ENCODE data around the gene DNAH8. TPM values are rescaled to one million over a fixed set of nuclear protein-coding genes. Genes with fewer than 3 reads are reported as not detected.
"Not testable (repeated sequence)": the region's sequence is repeated elsewhere in the genome, so short reads cannot be mapped to it uniquely, and the experiment has no call there.

The DNAH8 gene
- polyA plus RNA-seq, 1 donor, result 0.49 TPM

GRCh38 chr6:38749473-38749872 lies 34.4 kb downstream of the DNAH8 start:
- DNase-seq, result no peak

DNA sequence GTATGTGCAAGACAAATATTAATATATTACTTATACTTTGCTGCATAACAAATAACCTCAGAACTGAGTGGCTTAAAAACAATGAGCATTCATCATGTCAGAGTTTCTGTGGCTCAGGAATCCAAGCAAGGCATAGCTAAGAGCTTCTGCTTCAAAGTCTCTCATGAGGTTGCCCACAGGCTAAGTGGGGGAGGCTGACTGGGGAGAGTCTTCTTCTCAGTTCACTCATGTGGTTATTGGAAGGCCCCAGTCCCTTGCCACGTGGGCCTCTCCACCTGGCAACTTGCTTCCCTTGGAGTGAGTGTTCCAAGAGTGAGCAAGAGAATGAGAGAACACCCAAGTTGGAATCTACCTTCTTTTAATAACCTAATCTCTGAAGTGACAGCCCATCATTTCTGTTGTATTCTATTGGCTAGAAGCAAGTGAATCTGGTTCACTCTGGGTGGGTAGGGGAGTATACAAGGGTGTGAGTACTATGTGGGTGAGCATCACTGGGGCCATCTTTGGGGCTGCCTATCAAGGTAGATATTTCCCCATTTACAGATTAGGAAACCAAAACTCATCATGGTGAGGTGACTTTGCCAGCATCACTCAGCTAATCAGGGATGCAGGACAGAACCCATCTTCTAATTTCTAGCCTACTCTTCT lies 36.0 kb downstream of the DNAH8 start:
- no peak for DNase-seq

- DNase-seq, result no peak
Measured at GRCh38 chr6:38753707-38754106, 38.6 kb downstream of the DNAH8 start.

GRCh38 chr6:38755207-38755606 lies 40.1 kb downstream of the DNAH8 start:
- DNase-seq, result no peak

DNA sequence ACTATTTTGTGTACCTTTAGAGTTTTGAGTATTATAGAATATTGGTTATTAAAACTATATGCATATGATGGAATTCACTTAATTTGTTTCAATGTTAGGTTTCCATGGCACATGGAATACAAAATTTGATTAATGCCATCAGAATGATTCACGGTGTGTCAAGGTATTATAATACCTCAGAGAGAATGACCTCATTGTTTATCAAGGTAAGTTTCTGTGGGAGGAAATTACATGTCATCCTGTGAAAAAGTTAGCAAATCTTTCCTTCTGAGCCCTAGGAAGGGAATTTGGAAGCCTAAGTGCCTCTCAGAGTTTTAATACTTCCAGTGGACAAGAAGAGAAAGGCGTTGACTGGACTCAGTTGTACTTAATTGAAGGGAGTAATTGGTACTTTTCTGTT lies 40.8 kb downstream of the DNAH8 start:
- DNase-seq, result no peak

GRCh38 chr6:38760097-38760496 lies 45.0 kb downstream of the DNAH8 start:
- DNase-seq, result no peak

GRCh38 chr6:38762848-38763247 lies 47.7 kb downstream of the DNAH8 start:
- DNase-seq, result no peak

- no peak for DNase-seq
Measured at GRCh38 chr6:38767560-38767959, 52.4 kb downstream of the DNAH8 start.

GRCh38 chr6:38773338-38773737 lies 58.2 kb downstream of the DNAH8 start:
- DNase-seq, result no peak

GRCh38 chr6:38774929-38775707 lies 60.0 kb downstream of the DNAH8 start:
- no peak for DNase-seq

DNA sequence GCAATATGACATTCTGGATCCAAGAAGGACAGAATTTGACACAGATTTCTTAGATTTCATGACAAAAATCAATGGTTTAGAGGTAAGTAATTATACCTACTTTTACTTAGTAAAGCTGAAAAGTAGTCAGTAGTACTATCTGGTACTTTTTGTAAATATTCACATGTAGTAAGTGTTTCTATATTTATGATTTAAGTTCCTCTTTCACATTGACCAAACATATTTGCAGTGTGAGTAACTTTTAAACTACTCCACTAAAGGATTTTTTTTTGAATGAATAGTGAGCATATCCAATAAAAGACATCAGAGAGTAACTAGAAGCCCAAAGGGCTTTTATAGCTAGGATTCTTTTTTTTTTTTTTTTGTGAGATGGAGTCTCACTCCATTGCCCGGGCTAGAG lies 60.8 kb downstream of the DNAH8 start:
- no peak for DNase-seq

- DNase-seq, result no peak
Measured at GRCh38 chr6:38776515-38776914, 61.4 kb downstream of the DNAH8 start.

- DNase-seq, result no peak
Measured at GRCh38 chr6:38779310-38780062, 64.4 kb downstream of the DNAH8 start.

- no peak for DNase-seq
Measured at GRCh38 chr6:38782616-38783015, 67.5 kb downstream of the DNAH8 start.

DNA sequence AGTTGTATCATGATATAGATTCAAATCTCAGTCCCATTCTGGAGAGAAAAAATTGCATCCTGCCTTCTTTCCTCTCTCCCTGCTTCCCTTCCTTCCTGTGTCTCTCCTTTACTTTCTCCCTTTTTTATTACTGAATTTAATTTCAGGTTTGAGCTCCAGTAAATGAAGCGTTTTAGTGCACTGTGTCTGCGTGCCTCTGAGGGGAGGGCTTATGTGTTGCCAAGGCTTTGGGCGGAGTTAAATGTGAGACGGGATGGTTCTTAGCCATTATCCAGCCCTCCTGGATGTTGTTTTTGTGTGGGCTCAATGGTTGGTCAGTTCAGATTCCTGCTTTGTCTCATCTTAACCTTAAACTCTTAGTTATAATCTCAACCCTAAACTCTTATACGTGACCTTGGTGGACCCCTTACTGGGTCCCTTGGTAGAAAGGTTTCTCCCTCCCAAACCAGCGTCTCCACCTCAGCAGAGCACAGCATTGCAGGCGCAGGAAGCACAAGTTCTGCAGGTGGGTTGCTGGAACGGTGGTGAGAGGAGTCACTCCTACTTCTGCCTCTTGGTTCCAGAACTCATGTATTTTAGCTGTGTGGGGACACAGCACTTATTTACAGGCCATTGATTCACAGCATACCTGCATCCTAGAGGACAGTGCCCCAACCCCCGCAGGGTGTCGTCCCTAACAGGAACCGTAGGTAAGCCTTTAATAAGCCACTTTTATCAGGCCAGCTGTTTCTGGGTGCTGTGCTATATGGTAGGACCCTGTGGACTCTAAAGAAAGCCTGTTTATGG lies 68.5 kb downstream of the DNAH8 start:
- no peak for DNase-seq

DNA sequence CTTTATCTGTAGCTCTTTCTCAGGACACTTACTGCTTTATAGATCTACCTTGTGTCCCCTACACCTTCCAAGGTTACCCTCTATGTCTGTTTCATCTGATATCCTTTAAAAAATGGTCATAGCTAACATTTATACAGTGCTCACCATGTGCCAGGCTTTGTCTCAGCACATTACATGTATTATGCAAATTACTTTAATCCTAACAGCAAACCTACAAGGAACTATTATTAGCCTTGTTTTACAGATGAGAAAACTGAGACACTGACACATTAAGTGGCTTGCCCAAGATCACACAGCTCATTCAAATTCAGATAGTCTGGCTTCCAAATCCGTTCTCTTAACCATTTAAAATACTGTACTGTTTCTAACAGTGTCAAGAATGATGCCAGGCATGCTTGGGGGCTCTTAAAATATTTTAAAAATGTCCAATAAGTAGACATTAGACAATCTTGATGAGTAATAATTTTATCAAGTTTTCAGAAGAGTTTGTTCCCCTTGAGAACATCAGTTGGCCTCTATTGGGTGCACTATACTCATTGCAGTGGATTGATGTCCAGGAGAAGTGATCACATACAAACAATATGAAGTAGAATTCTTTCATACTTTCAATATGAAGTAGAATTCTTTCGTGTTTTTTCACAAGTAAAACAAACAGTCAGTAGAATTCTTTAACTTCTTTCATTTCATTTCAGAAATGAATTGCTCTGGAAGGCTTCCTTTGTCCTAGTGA lies 69.6 kb downstream of the DNAH8 start:
- DNase-seq, result no peak

GRCh38 chr6:38786486-38786885 lies 71.4 kb downstream of the DNAH8 start:
- DNase-seq, result no peak

DNA sequence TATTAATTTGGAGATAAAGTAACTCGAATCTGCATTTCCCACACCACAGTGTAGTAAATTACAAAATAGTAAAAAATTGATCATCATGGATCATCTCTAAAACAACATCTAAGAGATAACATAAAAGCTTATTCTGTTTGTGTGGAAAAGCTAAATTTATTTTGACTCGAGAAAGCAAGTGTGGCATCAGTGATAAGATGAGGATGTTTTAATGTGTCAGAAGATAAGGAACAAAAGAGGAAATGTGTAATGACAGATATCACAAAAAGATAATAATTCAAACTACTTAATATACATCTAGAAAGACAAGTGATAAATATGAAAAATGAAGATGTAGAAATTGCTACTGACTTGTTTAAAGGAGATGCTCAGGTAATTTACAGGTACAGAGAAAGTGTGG lies 74.1 kb downstream of the DNAH8 start:
- DNase-seq, result no peak

DNA sequence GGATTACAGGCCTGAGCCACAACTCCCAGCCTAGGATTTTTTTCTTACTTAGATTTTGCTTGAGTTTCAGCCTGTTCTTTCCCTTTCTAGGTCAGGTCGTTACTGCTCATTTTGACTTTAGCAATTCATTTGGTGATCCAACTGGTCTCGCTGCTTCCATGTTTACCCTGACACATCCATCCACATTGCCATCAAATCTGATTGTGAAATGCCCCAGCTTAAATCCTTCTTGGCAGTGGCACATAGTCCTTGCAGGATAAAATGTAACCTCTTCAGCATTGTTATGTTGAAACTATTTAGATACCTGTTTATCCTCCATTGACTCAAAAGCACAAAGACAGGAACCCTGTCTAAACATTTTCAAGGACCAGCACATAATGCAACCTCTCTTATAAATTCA lies 77.2 kb downstream of the DNAH8 start:
- no peak for DNase-seq

DNA sequence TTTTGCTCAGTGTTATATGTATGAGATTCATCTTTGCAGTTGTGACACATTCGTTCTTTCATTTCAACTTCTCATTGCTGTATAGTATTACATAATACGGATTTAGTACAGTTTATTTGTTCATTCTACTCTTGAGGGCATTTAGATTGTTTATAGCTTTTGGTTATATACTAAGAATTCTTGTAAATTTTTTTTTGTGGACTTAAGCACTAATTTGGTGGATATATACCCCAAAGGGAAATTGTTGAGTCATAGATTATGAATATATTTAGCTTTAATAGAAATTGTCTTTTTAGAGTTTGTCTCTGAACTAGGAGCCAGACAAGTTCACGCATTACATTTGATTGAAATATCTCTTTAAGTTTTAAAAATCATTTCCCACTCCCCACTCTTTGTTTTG lies 79.6 kb downstream of the DNAH8 start:
- DNase-seq, result no peak

GRCh38 chr6:38796006-38796405 lies 80.9 kb downstream of the DNAH8 start:
- no peak for DNase-seq

DNA sequence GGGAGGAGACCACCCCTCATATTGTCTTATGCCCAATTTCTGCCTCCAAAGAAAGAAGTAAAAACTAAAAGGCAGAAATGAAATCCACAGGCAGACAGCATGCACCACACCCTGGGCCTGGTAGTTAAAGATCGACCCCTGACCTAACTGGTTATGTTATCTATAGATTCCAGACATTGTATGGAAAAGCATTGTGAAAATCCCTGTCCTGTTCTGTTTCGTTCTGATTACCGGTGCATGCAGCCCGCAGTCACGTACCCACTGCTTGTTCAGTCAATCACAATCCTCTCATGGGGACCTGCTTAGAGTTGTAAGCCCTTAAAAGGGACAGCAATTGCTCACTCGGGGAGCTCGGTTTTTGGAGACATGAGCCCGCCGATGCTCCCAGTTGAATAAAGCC lies 81.3 kb downstream of the DNAH8 start:
- not testable (repeated sequence) for DNase-seq

Measured in hindlimb muscle (tissue), 1 donor.